Measurements from ENCODE around the gene POC1A.

- TF ChIP-seq CTCF (optimal IDR thresholded peaks at IDR 0.05 in 1 of 3, IDR thresholded peaks at IDR 0.05 in 1 of 3, conservative IDR thresholded peaks at IDR 0.05 in 1 of 3; ENCODE audit: extremely low read depth in 1 of 3, insufficient read depth in 2 of 3, low read length in 3 of 3) = no peak
- no peak for TF ChIP-seq EZH2 (IDR thresholded peaks at IDR 0.05; ENCODE audit: low read length)
Measured at GRCh38 chr3:52034212-52034611, 120.0 kb downstream of the POC1A start.

Data from keratinocyte (primary cell).